ENCODE results near the gene RYR2. TPM values are rescaled to one million over a fixed set of nuclear protein-coding genes. Genes with fewer than 3 reads are reported as not detected.

RYR2 gene
- polyA plus RNA-seq, 2 of the 4 experiments (the other 2 are of a cell fraction): 0.06 TPM; not detected in 1

GRCh38 chr1:237267743-237268142 lies 225.8 kb downstream of the RYR2 start:
- WGBS (ENCODE audit: missing lambda C conversion rate): 56% methylated on average over 2 of the region's 2 CpGs
- ATAC-seq (no peak), DNase-seq (ENCODE audit: low read depth in 1 of 2, low spot score in 1 of 2) (no peak), FAIRE-seq (no peak)
- no peaks in the 10 kb centered on the region for H3K4me1 ChIP-seq
- TF ChIP-seq JUN (IDR thresholded peaks at IDR 0.05) (no peak), MAZ (IDR thresholded peaks at IDR 0.05; ENCODE audit: borderline replicate concordance, low read depth, low read length) (no peak), MAX (IDR thresholded peaks at IDR 0.05) (no peak), NFE2L2 (conservative IDR thresholded peaks at IDR 0.05; ENCODE audit: low read length) (no peak), KDM5A (IDR thresholded peaks at IDR 0.05) (no peak), ESRRA (IDR thresholded peaks at IDR 0.05; ENCODE audit: borderline replicate concordance, low read length) (no peak), RFX5 (IDR thresholded peaks at IDR 0.05) (no peak), CHD4 (IDR thresholded peaks at IDR 0.05; ENCODE audit: borderline replicate concordance) (no peak), FOXS1 (CRISPR knock-in tag; IDR thresholded peaks at IDR 0.05) (no peak), HOXB13 (CRISPR knock-in tag; IDR thresholded peaks at IDR 0.05; ENCODE audit: low read depth) (no peak), ZC3H11A (IDR thresholded peaks at IDR 0.05) (no peak), CHD2 (IDR thresholded peaks at IDR 0.05; ENCODE audit: low read length, partially characterized antibody) (no peak), HOXA7 (CRISPR knock-in tag; IDR thresholded peaks at IDR 0.05) (no peak), RARB (CRISPR knock-in tag; IDR thresholded peaks at IDR 0.05) (no peak), ZSCAN20 (CRISPR knock-in tag; IDR thresholded peaks at IDR 0.05) (no peak), EHMT2 (IDR thresholded peaks at IDR 0.05; ENCODE audit: low read depth) (no peak)
- TF ChIP-seq, protein P1, sequence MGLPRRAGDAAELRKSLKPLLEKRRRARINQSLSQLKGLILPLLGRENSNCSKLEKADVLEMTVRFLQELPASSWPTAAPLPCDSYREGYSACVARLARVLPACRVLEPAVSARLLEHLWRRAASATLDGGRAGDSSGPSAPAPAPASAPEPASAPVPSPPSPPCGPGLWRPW (IDR thresholded peaks at IDR 0.05): no peak
- TF ChIP-seq, protein P2, sequence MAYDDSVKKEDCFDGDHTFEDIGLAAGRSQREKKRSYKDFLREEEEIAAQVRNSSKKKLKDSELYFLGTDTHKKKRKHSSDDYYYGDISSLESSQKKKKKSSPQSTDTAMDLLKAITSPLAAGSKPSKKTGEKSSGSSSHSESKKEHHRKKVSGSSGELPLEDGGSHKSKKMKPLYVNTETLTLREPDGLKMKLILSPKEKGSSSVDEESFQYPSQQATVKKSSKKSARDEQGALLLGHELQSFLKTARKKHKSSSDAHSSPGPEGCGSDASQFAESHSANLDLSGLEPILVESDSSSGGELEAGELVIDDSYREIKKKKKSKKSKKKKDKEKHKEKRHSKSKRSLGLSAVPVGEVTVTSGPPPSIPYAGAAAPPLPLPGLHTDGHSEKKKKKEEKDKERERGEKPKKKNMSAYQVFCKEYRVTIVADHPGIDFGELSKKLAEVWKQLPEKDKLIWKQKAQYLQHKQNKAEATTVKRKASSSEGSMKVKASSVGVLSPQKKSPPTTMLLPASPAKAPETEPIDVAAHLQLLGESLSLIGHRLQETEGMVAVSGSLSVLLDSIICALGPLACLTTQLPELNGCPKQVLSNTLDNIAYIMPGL (CRISPR knock-in tag; IDR thresholded peaks at IDR 0.05; ENCODE audit: borderline replicate concordance): no peak
- TF ChIP-seq, protein P3, sequence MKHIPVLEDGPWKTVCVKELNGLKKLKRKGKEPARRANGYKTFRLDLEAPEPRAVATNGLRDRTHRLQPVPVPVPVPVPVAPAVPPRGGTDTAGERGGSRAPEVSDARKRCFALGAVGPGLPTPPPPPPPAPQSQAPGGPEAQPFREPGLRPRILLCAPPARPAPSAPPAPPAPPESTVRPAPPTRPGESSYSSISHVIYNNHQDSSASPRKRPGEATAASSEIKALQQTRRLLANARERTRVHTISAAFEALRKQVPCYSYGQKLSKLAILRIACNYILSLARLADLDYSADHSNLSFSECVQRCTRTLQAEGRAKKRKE (CRISPR knock-in tag; IDR thresholded peaks at IDR 0.05; ENCODE audit: low read depth): no peak
- CTCF ChIA-PET: no interaction called here
- no peak overlapping the region for H3K4me3 ChIP-seq
- no peak overlapping the region for H3K4me2 ChIP-seq
- H3K9me3 ChIP-seq: no peaks in the 10 kb centered on the region
- H3K27ac ChIP-seq: no peak overlapping the region
- POLR2A ChIA-PET: no interaction called here

DNA sequence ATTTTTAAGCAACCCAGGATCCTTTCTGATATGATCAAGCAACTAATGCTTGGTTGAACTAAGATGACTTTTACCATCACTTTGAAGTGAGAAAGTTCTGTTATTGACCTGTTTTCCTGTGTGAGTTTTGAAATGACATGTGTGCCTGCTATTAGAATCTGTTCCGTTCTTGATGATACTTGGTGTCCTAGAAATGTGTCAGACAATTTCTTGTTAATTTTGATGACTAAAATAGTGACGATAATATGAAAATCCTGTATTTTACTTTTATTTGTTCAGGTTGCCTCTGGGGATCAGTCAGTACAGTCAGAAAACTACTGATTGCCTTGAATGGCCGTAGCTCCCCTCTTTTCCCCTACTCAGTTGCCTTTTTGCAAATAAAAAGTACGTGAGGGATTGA lies 228.0 kb downstream of the RYR2 start:
- DNase-seq (ENCODE audit: low read depth in 1 of 2, low spot score in 1 of 2): no peak
- no peak for ATAC-seq
- Histone ChIP-seq H3K4me3 (no peak overlapping the region), H3K27ac (no peak overlapping the region), H3K4me1 (no peaks in the 10 kb centered on the region), H3K4me2 (no peak overlapping the region), H3K9me3 (no peaks in the 10 kb centered on the region)
- WGBS (ENCODE audit: missing lambda C conversion rate): 24% methylated on average over 4 of the region's 4 CpGs
- POLR2A ChIA-PET: no interaction called here
- TF ChIP-seq CHD2 (IDR thresholded peaks at IDR 0.05; ENCODE audit: low read length, partially characterized antibody) (no peak), EHMT2 (IDR thresholded peaks at IDR 0.05; ENCODE audit: low read depth) (no peak), CBX2 (IDR thresholded peaks at IDR 0.05; ENCODE audit: borderline replicate concordance, low read depth) (no peak), HDAC2 (IDR thresholded peaks at IDR 0.05) (no peak), NPAS2 (CRISPR knock-in tag; IDR thresholded peaks at IDR 0.05; ENCODE audit: borderline replicate concordance) (no peak), ZFP36 (IDR thresholded peaks at IDR 0.05; ENCODE audit: borderline replicate concordance, partially characterized antibody) (no peak), MAFK (IDR thresholded peaks at IDR 0.05; ENCODE audit: partially characterized antibody) (no peak), NR3C1 (IDR thresholded peaks at IDR 0.05) (no peak), CHD4 (IDR thresholded peaks at IDR 0.05; ENCODE audit: borderline replicate concordance) (no peak), EP300 (IDR thresholded peaks at IDR 0.05) (no peak), MAX (IDR thresholded peaks at IDR 0.05) (no peak), GATA3 (IDR thresholded peaks at IDR 0.05; ENCODE audit: borderline replicate concordance) (no peak), CTCF (IDR thresholded peaks at IDR 0.05) (no peak), PHF8 (IDR thresholded peaks at IDR 0.05; ENCODE audit: borderline replicate concordance, low read depth) (no peak)
- TF ChIP-seq, protein P1 (IDR thresholded peaks at IDR 0.05): no peak
- TF ChIP-seq, protein P3 (CRISPR knock-in tag; IDR thresholded peaks at IDR 0.05; ENCODE audit: low read depth): no peak
- TF ChIP-seq, protein P4, sequence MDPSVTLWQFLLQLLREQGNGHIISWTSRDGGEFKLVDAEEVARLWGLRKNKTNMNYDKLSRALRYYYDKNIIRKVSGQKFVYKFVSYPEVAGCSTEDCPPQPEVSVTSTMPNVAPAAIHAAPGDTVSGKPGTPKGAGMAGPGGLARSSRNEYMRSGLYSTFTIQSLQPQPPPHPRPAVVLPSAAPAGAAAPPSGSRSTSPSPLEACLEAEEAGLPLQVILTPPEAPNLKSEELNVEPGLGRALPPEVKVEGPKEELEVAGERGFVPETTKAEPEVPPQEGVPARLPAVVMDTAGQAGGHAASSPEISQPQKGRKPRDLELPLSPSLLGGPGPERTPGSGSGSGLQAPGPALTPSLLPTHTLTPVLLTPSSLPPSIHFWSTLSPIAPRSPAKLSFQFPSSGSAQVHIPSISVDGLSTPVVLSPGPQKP (IDR thresholded peaks at IDR 0.05; ENCODE audit: low read depth, low read length): no peak
- no peak for FAIRE-seq
- CTCF ChIA-PET: no interaction called here

Measured in A549 (cell line).